Fibroblast of lung (primary cell): Measurements from ENCODE around the gene MGAT5. TPM values are rescaled to one million over a fixed set of nuclear protein-coding genes. Genes with fewer than 3 reads are reported as not detected.

Experiments used
- DNase-seq, 2 donors: peaks; one replicate each; pipeline versions ENCODE4 v3.0.0 to v3.0.0-alpha.2; 2010; ENCODE audit warnings: low read depth in 2 of 2
- H2AFZ ChIP-seq: 2 replicates; pipeline ENCODE4 v1.5.1; 2012; ENCODE audit warnings: low read length, control low read depth, inconsistent platforms
- H3K27ac ChIP-seq: 2 replicates; pipeline ENCODE4 v1.5.1; 2011; ENCODE audit warnings: low read length, control low read depth; ENCODE audit not compliant: insufficient read depth
- H3K27me3 ChIP-seq: 2 replicates; pipeline ENCODE4 v1.5.1; 2011; ENCODE audit warnings: mild to moderate bottlenecking, low read length; ENCODE audit not compliant: control insufficient read depth, insufficient read depth
- H3K36me3 ChIP-seq: 2 replicates; pipeline ENCODE4 v1.5.1; 2011; ENCODE audit warnings: low read length; ENCODE audit not compliant: control insufficient read depth, insufficient read depth
- H3K4me1 ChIP-seq: 2 replicates; pipeline ENCODE4 v1.5.1; 2011; ENCODE audit warnings: low read length; ENCODE audit not compliant: control insufficient read depth, insufficient read depth; ENCODE audit errors: extremely low read depth
- H3K4me2 ChIP-seq: 2 replicates; pipeline ENCODE4 v1.5.1; 2011; ENCODE audit warnings: low read length, control low read depth; ENCODE audit not compliant: insufficient read depth; ENCODE audit errors: extremely low read depth
- H3K4me3 ChIP-seq, 4 experiments: fragments of 200-600 bp in 1 of 4; sonication (generic) in 1 of 4; replicated peaks in 1 of 4; 2 replicates each; pipeline ENCODE4 v1.5.1; 2011 to 2016; ENCODE audit warnings: low read length in 4 of 4, low read depth in 3 of 4, mild to moderate bottlenecking in 3 of 4, control low read depth in 2 of 4, inconsistent platforms in 1 of 4, mixed read lengths in 1 of 4; ENCODE audit not compliant: insufficient read depth in 1 of 4; ENCODE audit errors: control extremely low read depth in 1 of 4
- H3K79me2 ChIP-seq: 2 replicates; pipeline ENCODE4 v1.5.1; 2012; ENCODE audit warnings: mild to moderate bottlenecking, low read length, inconsistent platforms; ENCODE audit not compliant: control insufficient read depth, insufficient read depth
- H3K9ac ChIP-seq: 2 replicates; pipeline ENCODE4 v1.5.1; 2011; ENCODE audit warnings: mild to moderate bottlenecking, low read length, control low read depth; ENCODE audit not compliant: insufficient read depth
- H3K9me3 ChIP-seq: 2 replicates; pipeline ENCODE4 v1.5.1; 2012; ENCODE audit warnings: low read depth, low read length; ENCODE audit not compliant: control insufficient read depth, insufficient read depth
- H4K20me1 ChIP-seq: 2 replicates; pipeline ENCODE4 v1.5.1; 2011; ENCODE audit warnings: low read length; ENCODE audit not compliant: control insufficient read depth, insufficient read depth; ENCODE audit errors: extremely low read depth
- CTCF ChIP-seq, 2 donors: IDR thresholded peaks in 1 of 2; conservative IDR thresholded peaks in 1 of 2; 1 replicate in 1 of 2; 2 replicates in 1 of 2; pipeline ENCODE4 v1.5.1; 2011 to 2012; ENCODE audit warnings: low read length in 2 of 2, control low read depth in 1 of 2, inconsistent platforms in 1 of 2, low read depth in 1 of 2, mild to moderate bottlenecking in 1 of 2
- EZH2 ChIP-seq: IDR thresholded peaks from 2 replicates; pipeline ENCODE4 v1.5.1; 2012; ENCODE audit warnings: low read length, control low read depth, mild to moderate bottlenecking; ENCODE audit errors: missing control alignments
- polyA plus RNA-seq, 2 donors: library from polyadenylated mRNA; depleted of rRNA in 1 of 2; stranded (reverse) in 1 of 2; unstranded in 1 of 2; fragments of >200 nt; gene quantifications; 2 replicates each; pipeline ENCODE4 v1.2.1, GENCODE V29; 2011 to 2012; ENCODE audit warnings: missing spikeins in 1 of 2
- total RNA-seq: library from RNA; depleted of rRNA; stranded (reverse); fragments of >200 nt; gene quantifications from 2 replicates; pipeline ENCODE4 v1.2.1, GENCODE V29; 2014

The MGAT5 gene
- total and polyA plus RNA-seq, 2 donors (not counting 1 experiment from before 2014, with no cell fraction given): 270 to 301 TPM

GRCh38 chr2:134281815-134282419 is 28.0 kb downstream of the MGAT5 start:
- H3K9me3 ChIP-seq: no peaks in the 10 kb centered on the region
- H3K4me3 ChIP-seq: no peak overlapping the region
- H3K27ac ChIP-seq: no peak overlapping the region
- no peak for DNase-seq
- H3K4me2 ChIP-seq: no peak overlapping the region
- no peak overlapping the region for H3K9ac ChIP-seq
- H2AFZ ChIP-seq: no peak overlapping the region
- peaks cover 5% of the 10 kb centered on the region for H3K79me2 ChIP-seq
- no peaks in the 10 kb centered on the region for H3K27me3 ChIP-seq
- no peaks in the 10 kb centered on the region for H4K20me1 ChIP-seq
- H3K36me3 ChIP-seq: no peaks in the 10 kb centered on the region
- no peak for TF ChIP-seq CTCF (conservative IDR thresholded peaks at IDR 0.05 in 1 of 2, IDR thresholded peaks at IDR 0.05 in 1 of 2; ENCODE audit: low read depth in 1 of 2, low read length in 2 of 2)
- no peak for TF ChIP-seq EZH2
- H3K4me1 ChIP-seq: no peaks in the 10 kb centered on the region

- no peaks in the 10 kb centered on the region for H3K36me3 ChIP-seq
- H3K27ac ChIP-seq: no peak overlapping the region
- TF ChIP-seq CTCF (conservative IDR thresholded peaks at IDR 0.05 in 1 of 2, IDR thresholded peaks at IDR 0.05 in 1 of 2; ENCODE audit: low read depth in 1 of 2, low read length in 2 of 2): no peak
- no peak for TF ChIP-seq EZH2
- H3K9ac ChIP-seq: no peak overlapping the region
- no peaks in the 10 kb centered on the region for H3K4me1 ChIP-seq
- DNase-seq: no peak
- no peaks in the 10 kb centered on the region for H3K9me3 ChIP-seq
- no peak overlapping the region for H2AFZ ChIP-seq
- no peak overlapping the region for H3K4me3 ChIP-seq
- H3K4me2 ChIP-seq: no peak overlapping the region
- peaks cover 5% of the 10 kb centered on the region for H3K79me2 ChIP-seq
- H3K27me3 ChIP-seq: no peaks in the 10 kb centered on the region
- no peaks in the 10 kb centered on the region for H4K20me1 ChIP-seq
Measured at GRCh38 chr2:134282629-134283400, 28.9 kb downstream of the MGAT5 start.

- DNase-seq: no peak
- Histone ChIP-seq H3K9ac (no peak overlapping the region), H2AFZ (no peak overlapping the region), H3K4me1 (no peaks in the 10 kb centered on the region), H3K9me3 (no peaks in the 10 kb centered on the region), H3K36me3 (no peaks in the 10 kb centered on the region), H4K20me1 (no peaks in the 10 kb centered on the region), H3K27me3 (no peaks in the 10 kb centered on the region), H3K79me2 (peaks cover 7% of the 10 kb centered on the region), H3K4me2 (no peak overlapping the region), H3K27ac (no peak overlapping the region), H3K4me3 (no peak overlapping the region)
- TF ChIP-seq CTCF (conservative IDR thresholded peaks at IDR 0.05 in 1 of 2, IDR thresholded peaks at IDR 0.05 in 1 of 2; ENCODE audit: low read depth in 1 of 2, low read length in 2 of 2): no peak
- no peak for TF ChIP-seq EZH2
Measured at GRCh38 chr2:134283661-134284060, 29.8 kb downstream of the MGAT5 start.
